ENCODE data around the gene DUSP5.
"Not testable (repeated sequence)": the region's sequence is repeated elsewhere in the genome, so short reads cannot be mapped to it uniquely, and the experiment has no call there.

The DUSP5 gene

DNA sequence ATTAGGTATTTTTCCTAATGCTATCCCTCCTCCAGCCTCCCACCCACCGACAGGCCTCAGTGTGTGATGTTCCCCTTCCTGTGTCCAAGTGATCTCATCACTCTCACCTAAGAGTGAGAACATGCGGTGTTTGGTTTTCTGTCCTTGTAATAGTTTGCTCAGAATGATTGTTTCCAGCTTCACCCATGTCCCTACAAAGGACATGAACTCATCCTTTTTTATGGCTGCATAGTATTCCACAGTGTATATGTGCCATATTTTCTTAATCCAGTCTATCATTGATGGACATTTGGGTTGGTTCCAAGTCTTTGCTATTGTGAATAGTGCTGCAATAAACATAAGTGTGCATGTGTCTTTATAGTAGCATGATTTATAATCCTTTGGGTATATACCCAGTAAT is 29.4 kb upstream of the DUSP5 start:
- not testable (repeated sequence) for H3K36me3 ChIP-seq (ENCODE audit: insufficient read depth, low read length); H3K9me3 ChIP-seq (ENCODE audit: control insufficient read depth, insufficient read depth, low read length); H3K4me1 ChIP-seq (ENCODE audit: insufficient read depth, low read length); H3K9ac ChIP-seq (ENCODE audit: low read depth, low read length)

DNA sequence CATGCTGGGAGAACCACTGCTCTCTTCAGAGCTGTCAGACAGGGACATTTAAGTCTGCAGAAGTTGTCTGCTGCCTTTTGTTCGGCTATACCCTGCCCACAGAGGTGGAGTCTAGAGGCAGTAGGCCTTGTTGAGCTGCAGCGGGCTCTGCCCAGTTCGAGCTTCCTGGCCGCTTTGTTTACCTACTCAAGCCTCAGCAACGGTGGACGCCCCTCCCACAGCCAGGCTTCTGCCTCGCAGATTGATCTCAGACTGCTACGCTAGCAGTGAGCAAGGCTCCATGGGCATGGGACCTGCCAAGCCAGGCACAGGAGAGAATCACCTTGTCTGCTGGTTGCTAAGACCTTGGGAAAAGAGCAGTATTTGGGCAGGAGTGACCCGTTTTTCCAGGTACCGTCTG is 27.2 kb upstream of the DUSP5 start:
- not testable (repeated sequence) for H3K4me1 ChIP-seq (ENCODE audit: insufficient read depth, low read length); H3K36me3 ChIP-seq (ENCODE audit: insufficient read depth, low read length); H3K9me3 ChIP-seq (ENCODE audit: control insufficient read depth, insufficient read depth, low read length); H3K9ac ChIP-seq (ENCODE audit: low read depth, low read length)

DNA sequence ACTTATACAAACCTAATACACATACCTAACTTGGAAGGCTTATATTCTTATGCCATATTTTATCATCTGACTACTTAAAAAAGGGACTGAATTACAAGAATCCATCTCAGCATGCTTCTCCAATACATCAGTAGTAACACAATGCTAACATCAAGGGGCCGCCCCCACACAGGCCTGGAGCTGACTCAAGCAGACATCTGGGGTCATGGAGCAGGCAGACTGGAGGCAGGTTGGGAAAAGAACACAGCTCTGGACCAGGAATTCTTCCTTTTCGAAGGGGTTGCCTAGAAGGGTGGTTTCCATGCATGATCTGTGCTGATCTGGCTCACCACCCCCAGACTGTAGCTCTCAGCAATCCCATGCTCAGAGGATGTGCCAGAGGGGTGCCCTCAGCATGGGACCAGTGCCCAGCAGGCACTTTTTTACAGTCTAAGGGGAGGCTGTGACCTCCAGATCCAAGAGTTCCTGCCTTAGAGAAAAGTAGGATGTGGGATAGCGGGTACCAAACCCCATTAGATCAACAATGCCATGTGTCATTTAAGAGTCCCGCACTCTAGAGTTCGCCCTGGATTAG is 26.1 kb upstream of the DUSP5 start:
- H3K36me3 ChIP-seq (ENCODE audit: insufficient read depth, low read length): no peaks in the 10 kb centered on the region
- no peak overlapping the region for H3K9ac ChIP-seq (ENCODE audit: low read depth, low read length)
- H3K9me3 ChIP-seq (ENCODE audit: control insufficient read depth, insufficient read depth, low read length): no peaks in the 10 kb centered on the region
- peaks cover 6% of the 10 kb centered on the region; the same call in 1 of the 2 replicates for H3K4me1 ChIP-seq (ENCODE audit: insufficient read depth, low read length)

DNA sequence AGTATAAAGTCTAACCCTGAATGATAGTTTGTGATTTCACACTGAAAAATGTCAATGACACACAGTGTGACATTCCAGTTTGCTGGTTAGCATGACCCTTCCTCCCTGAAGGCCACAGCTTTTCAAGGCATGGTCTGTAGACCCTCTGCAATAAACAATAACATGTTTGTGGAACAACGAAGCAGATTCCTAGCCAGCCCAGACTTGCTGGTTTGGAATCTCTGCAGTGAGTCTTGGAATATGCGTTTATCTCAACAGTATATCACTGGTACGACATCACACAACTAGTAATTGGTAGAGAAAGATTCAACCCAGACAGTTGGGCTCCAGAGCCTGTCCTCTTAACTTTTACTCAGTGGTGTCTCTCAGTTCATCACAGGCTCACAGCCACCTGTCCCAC is 23.7 kb upstream of the DUSP5 start:
- Histone ChIP-seq H3K9ac (ENCODE audit: low read depth, low read length) (no peak overlapping the region), H3K9me3 (ENCODE audit: control insufficient read depth, insufficient read depth, low read length) (no peaks in the 10 kb centered on the region), H3K36me3 (ENCODE audit: insufficient read depth, low read length) (no peaks in the 10 kb centered on the region), H3K4me1 (ENCODE audit: insufficient read depth, low read length) (peaks cover 6% of the 10 kb centered on the region; the same call in 1 of the 2 replicates)

DNA sequence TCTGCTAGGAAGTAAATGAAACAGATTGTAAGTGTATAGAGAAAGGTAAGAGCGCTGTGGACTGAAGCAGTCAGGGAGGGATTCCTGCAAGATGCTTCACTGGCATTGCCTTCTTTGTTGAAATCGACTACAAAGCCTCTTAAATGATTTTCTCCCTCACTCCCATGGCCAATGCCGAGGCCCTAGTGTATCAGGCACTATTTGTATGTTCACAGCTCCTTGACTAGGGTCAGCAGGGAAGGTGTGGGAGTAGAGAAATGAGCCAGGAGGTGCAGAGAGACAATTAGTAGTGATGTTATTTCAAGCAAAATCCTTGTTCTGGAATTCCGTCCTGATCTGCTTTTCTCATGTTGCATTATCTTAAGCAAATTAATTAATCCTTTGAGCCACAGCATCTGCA is 22.9 kb upstream of the DUSP5 start:
- no peaks in the 10 kb centered on the region for H3K36me3 ChIP-seq (ENCODE audit: insufficient read depth, low read length)
- no peaks in the 10 kb centered on the region for H3K9me3 ChIP-seq (ENCODE audit: control insufficient read depth, insufficient read depth, low read length)
- H3K9ac ChIP-seq (ENCODE audit: low read depth, low read length): no peak overlapping the region
- H3K4me1 ChIP-seq (ENCODE audit: insufficient read depth, low read length): peaks cover 6% of the 10 kb centered on the region; the same call in 1 of the 2 replicates

DNA sequence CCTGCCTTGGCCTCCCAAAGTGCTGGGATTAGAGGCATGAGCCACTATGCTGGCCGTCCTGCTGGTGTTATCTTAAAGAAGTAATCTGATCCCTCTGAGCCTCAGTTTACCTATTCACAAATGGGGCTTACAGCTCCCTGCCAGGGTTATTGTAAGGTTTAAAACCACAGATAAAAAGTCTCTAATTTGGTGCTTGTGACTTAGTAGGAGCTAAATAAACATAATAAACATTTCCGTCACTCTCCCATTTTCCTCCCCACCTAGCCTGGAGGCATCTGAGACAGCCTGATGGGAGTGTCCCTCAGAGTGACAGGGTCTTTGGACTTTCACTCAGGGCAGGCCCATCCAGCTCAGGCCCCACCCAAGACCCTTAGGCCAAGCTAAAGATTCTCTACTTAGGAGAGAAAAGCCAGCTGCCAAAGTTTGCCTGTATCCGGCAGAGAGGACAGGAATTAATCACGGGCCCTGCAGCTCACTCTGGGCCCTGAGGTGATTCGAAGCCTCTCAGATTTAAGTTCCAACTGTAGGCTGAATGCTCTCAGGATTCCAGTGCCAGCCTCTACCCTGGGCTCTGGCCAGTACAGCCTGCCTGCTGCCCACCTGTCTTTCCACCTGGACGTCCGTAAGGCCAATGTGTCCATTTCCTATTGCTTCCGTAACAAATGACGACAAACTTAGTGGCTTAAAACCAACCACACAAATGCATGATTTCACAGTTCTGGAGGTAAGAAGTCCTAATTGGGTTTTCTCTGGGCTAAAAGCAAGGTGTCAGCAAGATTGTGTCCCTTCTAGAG is 21.8 kb upstream of the DUSP5 start:
- Histone ChIP-seq H3K9ac (ENCODE audit: low read depth, low read length) (no peak overlapping the region), H3K9me3 (ENCODE audit: control insufficient read depth, insufficient read depth, low read length) (no peaks in the 10 kb centered on the region), H3K4me1 (ENCODE audit: insufficient read depth, low read length) (peaks cover 6% of the 10 kb centered on the region; the same call in 1 of the 2 replicates), H3K36me3 (ENCODE audit: insufficient read depth, low read length) (no peaks in the 10 kb centered on the region)

DNA sequence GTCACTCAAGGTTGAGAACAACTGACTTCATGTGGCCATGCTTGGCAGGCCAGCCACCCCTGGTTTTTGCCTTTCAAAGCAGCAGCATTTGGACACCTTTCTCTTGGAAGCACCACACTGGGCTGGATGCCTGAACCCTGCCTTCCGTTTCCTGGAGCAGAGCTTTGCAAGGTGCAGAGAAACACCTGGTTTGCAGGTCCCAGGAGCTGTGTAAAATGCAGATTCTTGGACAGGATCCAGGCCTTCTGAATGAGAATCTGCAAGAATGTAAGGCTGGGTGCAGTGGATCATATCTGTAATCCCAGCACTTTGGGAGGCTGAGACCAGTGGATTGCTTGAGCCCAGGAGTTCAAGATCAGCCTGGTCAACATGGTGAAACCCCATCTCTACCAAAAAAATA is 18.0 kb upstream of the DUSP5 start:
- Histone ChIP-seq H3K9ac (ENCODE audit: low read depth, low read length) (no peak overlapping the region), H3K9me3 (ENCODE audit: control insufficient read depth, insufficient read depth, low read length) (no peaks in the 10 kb centered on the region), H3K4me1 (ENCODE audit: insufficient read depth, low read length) (no peaks in the 10 kb centered on the region; the same call in 1 of the 2 replicates), H3K36me3 (ENCODE audit: insufficient read depth, low read length) (no peaks in the 10 kb centered on the region)

DNA sequence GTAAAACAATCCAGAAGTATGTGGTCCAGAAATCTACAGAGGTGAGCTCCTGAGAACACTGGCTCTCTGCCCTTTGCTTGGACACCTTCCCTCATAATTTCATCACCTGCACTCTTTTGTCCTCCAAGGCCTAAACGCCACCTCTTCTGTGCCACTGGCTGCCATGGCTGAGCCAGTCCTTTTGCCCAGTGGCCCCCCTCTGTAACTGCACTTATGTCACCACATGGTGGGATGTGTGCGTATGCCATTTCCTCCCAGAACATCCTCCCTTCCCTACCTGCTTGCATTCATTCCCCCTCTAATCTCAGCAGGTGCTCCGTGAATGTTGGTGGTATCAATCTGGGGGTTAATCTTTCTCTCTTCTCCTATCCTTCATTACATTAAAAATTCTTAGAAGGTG is 17.3 kb upstream of the DUSP5 start:
- H3K4me1 ChIP-seq (ENCODE audit: insufficient read depth, low read length): no peaks in the 10 kb centered on the region; the same call in 1 of the 2 replicates
- no peaks in the 10 kb centered on the region for H3K9me3 ChIP-seq (ENCODE audit: control insufficient read depth, insufficient read depth, low read length)
- no peak overlapping the region for H3K9ac ChIP-seq (ENCODE audit: low read depth, low read length)
- H3K36me3 ChIP-seq (ENCODE audit: insufficient read depth, low read length): no peaks in the 10 kb centered on the region

DNA sequence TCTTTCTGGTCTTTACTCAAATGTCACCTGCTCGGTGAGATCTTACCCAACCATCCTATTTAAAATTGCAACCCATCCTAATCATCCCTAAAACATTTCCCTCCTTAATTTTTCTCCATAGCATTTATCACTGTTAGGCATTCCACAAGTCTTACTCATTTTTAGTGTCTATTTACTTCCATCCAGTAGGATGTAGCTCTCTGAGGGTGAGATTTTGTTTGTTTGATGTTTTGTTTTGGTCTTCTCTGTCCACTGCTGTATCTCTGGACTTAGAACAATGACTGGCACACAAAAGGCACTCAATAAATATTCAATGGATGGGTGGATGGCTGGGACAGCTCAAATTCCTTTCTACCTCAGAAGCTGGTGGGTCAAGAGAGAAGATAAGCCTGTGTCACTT is 15.8 kb upstream of the DUSP5 start:
- Histone ChIP-seq H3K9ac (ENCODE audit: low read depth, low read length) (no peak overlapping the region), H3K9me3 (ENCODE audit: control insufficient read depth, insufficient read depth, low read length) (no peaks in the 10 kb centered on the region), H3K36me3 (ENCODE audit: insufficient read depth, low read length) (no peaks in the 10 kb centered on the region), H3K4me1 (ENCODE audit: insufficient read depth, low read length) (peaks cover 4% of the 10 kb centered on the region)

DNA sequence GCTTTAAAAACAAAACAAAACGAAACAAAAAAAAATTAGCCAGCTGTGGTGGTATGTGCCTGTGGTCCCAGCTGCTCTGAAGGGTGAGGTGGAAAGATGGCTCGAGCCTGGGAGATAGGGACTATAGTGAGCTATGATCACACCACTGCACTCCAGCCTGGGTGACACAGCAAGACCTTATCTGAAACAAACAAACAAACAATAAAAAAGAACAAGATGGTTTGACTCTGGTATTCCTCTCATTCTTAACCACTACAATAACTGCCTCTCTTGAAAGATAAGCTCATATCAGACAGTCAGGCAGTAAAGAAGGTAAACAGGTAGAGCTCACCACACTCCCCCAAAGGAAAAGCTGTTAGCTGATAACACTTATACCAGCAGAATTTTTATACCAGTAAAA is 14.1 kb upstream of the DUSP5 start:
- H3K4me1 ChIP-seq (ENCODE audit: insufficient read depth, low read length): peaks cover 18% of the 10 kb centered on the region
- H3K9me3 ChIP-seq (ENCODE audit: control insufficient read depth, insufficient read depth, low read length): no peaks in the 10 kb centered on the region
- H3K9ac ChIP-seq (ENCODE audit: low read depth, low read length): no peak overlapping the region
- no peaks in the 10 kb centered on the region for H3K36me3 ChIP-seq (ENCODE audit: insufficient read depth, low read length)

DNA sequence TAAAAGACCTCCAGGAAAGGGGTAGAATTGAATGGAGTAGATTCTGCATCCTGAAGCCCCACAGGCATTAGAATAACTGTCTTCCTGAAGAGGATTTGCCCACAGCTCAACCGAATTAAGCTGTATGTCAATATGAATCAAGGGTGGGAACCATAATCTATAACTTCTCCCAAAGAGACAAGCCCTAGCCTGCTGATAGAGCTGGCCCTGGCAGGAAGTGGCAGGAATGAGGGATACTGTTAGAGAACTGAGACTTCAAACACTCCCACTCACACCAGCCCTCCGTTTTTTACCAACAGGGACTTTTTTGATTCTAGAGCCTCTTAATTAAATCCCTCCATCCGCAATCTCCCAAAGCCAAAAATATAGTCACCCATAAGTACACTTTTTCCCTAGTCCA is 12.2 kb upstream of the DUSP5 start:
- no peaks in the 10 kb centered on the region for H3K36me3 ChIP-seq (ENCODE audit: insufficient read depth, low read length)
- H3K9me3 ChIP-seq (ENCODE audit: control insufficient read depth, insufficient read depth, low read length): no peaks in the 10 kb centered on the region
- H3K4me1 ChIP-seq (ENCODE audit: insufficient read depth, low read length): peaks cover 28% of the 10 kb centered on the region
- no peak overlapping the region for H3K9ac ChIP-seq (ENCODE audit: low read depth, low read length)

DNA sequence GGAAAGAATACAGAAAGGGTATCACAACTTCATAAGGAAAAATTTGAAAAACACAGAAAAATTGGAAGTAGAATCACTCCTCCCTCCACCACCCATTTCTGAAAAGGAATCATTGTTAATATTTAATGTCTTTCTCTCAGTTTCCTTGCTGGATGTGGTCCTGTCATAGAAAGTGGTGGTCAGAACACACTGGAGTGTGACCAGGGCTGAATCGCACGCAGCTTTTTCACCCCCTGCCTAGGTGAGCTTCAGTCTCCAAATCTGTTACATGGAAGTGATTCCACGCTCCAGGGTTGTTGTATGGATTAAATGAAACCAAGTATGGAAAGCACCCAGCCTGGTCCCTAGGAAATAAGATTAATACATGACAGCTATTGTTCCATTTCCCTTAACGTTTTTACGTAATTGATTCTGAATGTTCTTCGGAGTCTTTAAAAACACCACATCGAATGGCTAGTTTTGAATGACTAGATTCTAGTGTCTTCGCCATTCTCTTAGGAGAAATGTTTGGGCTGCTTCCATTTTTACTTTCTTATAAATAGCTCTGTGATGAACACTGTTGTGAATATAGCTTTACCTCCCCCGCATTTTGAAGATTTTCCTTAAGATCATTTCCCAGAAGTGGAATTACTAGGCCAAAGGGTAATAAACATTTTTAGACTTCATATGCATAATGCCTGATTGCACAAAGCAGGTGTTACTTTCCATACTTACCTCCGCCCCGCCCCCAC is 10.9 kb upstream of the DUSP5 start:
- H3K4me1 ChIP-seq (ENCODE audit: insufficient read depth, low read length): peaks cover 28% of the 10 kb centered on the region
- H3K36me3 ChIP-seq (ENCODE audit: insufficient read depth, low read length): no peaks in the 10 kb centered on the region
- no peak overlapping the region for H3K9ac ChIP-seq (ENCODE audit: low read depth, low read length)
- no peaks in the 10 kb centered on the region for H3K9me3 ChIP-seq (ENCODE audit: control insufficient read depth, insufficient read depth, low read length)

DNA sequence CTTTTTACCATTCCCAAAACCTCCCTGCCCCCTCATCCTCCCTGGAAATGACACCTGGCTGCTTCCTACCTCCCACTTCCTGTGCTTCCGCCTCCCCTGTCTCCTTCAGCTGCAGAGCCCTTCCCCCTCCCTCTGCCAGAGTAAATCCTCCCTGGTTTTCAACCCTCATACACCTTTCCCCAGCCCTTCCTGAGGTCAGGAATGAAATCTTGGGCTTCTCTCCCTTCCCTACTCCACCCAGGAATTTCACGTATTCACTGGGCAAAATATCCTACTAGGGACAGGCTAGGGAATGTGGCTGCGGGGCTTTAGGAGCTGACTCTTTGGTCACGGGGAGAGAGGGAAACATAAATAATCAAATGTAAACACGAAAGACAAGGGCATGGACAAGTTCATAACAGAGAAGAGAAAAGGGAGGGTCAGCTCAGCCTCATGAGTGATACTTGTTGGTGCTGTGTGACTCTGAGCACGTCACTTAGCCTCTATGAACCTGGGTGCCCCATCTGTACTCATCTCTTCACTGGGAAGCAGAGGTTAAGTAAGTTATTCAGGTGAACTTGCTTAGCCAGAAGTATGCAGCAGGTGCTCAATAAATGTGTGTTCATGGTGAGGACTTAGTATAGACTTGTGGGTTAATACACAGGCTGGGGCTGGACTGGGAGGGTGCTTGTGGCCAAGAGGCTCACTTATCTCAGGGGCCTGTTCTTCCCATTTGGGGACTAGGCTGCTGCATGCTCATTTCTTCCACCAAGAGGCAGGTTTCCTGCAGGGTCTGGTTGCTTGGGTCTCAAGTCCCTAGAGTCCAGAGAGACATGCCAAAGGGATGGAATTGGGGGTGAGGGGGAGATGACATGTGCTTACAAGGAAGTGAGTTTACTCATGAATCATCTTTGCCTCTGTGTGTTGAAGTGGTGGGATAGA is 10.0 kb upstream of the DUSP5 start:
- Histone ChIP-seq H3K36me3 (ENCODE audit: insufficient read depth, low read length) (no peaks in the 10 kb centered on the region), H3K9ac (ENCODE audit: low read depth, low read length) (no peak overlapping the region), H3K9me3 (ENCODE audit: control insufficient read depth, insufficient read depth, low read length) (no peaks in the 10 kb centered on the region), H3K4me1 (ENCODE audit: insufficient read depth, low read length) (peaks cover 28% of the 10 kb centered on the region)

DNA sequence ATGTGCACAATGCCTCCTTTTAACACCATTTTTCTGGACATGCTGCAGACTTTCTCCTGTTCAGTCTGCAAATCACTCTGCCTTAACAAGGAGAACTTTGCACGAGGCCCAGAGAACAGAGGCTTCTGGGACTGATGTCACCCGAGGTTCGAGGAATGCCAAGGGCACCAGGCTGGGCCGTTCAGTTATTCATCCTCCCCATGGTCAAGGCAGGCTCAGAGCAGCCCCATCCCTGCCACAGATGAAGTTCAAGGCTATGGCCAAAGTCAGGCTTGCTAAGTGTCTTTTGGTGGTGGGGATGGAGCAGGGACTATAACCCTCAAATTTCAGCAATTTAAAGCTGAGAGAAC is 9.4 kb upstream of the DUSP5 start:
- Histone ChIP-seq H3K36me3 (ENCODE audit: insufficient read depth, low read length) (no peaks in the 10 kb centered on the region), H3K9ac (ENCODE audit: low read depth, low read length) (no peak overlapping the region), H3K9me3 (ENCODE audit: control insufficient read depth, insufficient read depth, low read length) (no peaks in the 10 kb centered on the region), H3K4me1 (ENCODE audit: insufficient read depth, low read length) (peaks cover 28% of the 10 kb centered on the region)
